ENCODE measurements around the gene TMCO1.
"Not testable (repeated sequence)": the region's sequence is repeated elsewhere in the genome, so short reads cannot be mapped to it uniquely, and the experiment has no call there.

Gene TMCO1

DNA sequence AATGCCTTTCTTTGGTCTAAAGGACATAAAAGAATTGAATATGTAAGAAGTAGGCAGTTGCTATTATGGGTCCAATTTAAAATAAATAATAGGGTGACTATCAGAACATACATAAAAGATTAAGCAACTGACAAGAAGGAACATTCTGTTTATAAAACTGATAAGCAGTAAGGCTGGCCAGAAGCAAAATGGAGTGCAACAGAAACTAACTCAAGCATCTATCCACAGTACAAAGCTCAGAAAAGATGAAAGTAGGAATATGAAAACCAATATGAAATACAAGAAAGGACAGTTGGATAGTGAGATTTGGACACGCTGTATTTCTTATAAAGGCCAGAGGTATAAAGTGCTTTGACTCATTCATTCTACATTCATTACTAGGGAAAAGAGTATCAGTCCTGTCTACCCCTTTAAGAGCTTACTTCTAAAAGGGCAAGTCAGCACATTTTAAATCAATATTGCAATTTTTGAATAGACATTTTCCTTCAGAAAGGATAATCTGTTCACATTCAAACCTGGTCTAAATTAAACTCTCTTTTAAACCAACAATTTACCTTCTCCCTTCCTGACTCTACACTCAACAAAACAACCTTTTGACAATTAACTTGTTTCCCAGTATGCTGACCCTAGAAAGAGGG lies 84.7 kb downstream of the TMCO1 start:
- no peak for DNase-seq

- not testable (repeated sequence) for DNase-seq
Observed at GRCh38 chr1:165680773-165681172, 87.9 kb downstream of the TMCO1 start.

- DNase-seq = no peak
Observed at GRCh38 chr1:165680303-165680702, 88.4 kb downstream of the TMCO1 start.

DNA sequence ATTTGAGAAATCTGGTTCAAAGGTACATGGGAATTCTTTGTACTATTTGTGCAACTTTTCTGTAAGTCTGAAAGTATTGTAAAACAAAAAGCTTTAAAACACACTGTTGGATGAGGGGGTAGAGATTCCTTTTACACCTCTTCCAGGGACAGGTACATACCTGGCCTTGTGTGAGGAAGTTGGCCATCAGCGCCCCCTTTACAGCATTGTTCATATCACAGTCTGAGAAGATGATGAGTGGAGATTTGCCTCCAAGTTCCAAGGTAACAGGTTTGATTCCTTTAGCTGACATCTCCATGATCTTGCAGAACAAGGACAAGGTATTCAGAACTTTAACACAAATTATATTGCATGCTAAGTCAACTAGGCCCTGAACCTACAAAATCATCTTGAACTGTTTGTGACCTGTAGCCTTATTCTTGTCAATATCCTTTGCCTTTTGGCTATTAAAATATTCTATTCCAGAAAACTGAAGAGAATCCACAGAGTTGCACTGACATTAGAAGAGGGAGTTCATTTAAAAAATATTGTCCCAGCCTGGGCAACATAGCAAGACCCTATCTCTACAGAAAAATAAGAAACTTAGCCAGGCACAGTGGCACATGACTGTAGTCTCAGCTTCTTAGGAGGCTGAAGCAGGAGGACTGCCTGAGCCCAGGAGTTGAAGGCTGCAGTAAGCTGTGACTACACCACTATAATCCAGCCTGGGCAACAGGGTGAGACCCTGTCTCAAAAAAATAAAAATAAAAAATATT lies 89.2 kb downstream of the TMCO1 start:
- DNase-seq = no peak

- peak; percentile 32 for DNase-seq
Observed at GRCh38 chr1:165678509-165678908, 90.2 kb downstream of the TMCO1 start.
